GM12878 (cell line): ENCODE results near the gene MAP4K4. TPM values are rescaled to one million over a fixed set of nuclear protein-coding genes. Genes with fewer than 3 reads are reported as not detected.

Experiments used
- ATAC-seq: fragments of 200-7000 bp; cut with Tn5 transposase; 3 replicates; pipeline ENCODE4 v1.9.1; 2020; ENCODE audit warnings: mild to moderate bottlenecking, moderate library complexity
- BruUV-seq: library from RNA; stranded (reverse); fragments of 400-500 nt; replicated peaks from 2 replicates; lab custom pipeline; 2021; lab: Mats Ljungman, UMichigan
- CTCF ChIA-PET: fragments of 300-600 bp; sonication (Branson Sonifier 250); formaldehyde crosslinking; extraction: SDS; loops from one replicate; lab custom pipeline; 2021; ENCODE audit warnings: inconsistent platforms; lab: Yijun Ruan, JAX
- POLR2A ChIA-PET: fragments of 350-600 bp; formaldehyde crosslinking; extraction: SDS; loops from one replicate; lab custom pipeline; 2021; ENCODE audit warnings: inconsistent platforms; lab: Charles Lee
- RAD21 ChIA-PET: fragments of 300-600 bp; sonication (Branson Sonifier 250); formaldehyde crosslinking; loops from one replicate; lab custom pipeline; 2023; ENCODE audit warnings: antibody characterized with exemption; ENCODE audit not compliant: unreplicated experiment; lab: Charles Lee
- SMC1A ChIA-PET: fragments of 300-600 bp; sonication (Branson Sonifier 250); formaldehyde crosslinking; loops from one replicate; lab custom pipeline; 2023; ENCODE audit not compliant: unreplicated experiment, uncharacterized antibody; lab: Charles Lee
- DNase-seq: peaks from one replicate; pipeline ENCODE4 v3.0.0-alpha.2; 2011; ENCODE audit warnings: low read depth, low spot score
- FAIRE-seq: peaks from 3 replicates; lab custom pipeline; 2011; peaks lifted over from hg19 to GRCh38; lab: Jason Lieb, UNC
- H2AFZ ChIP-seq: 2 replicates; pipeline ENCODE4 v1.6.0; 2011; ENCODE audit warnings: low read depth, low read length, control low read depth; ENCODE audit not compliant: control insufficient read depth
- H3K27ac ChIP-seq: 2 replicates; pipeline ENCODE4 v1.5.1; 2011; ENCODE audit warnings: control low read depth; ENCODE audit not compliant: control insufficient read depth, insufficient read depth
- H3K27me3 ChIP-seq, 2 experiments: replicated peaks in 1 of 2; 2 replicates each; pipeline versions ENCODE4 v1.6.0 to v1.6.1; 2011; ENCODE audit warnings: low read length in 1 of 2; ENCODE audit not compliant: control insufficient read depth in 2 of 2, insufficient read depth in 2 of 2
- H3K36me3 ChIP-seq, 2 experiments: 2 replicates each; pipeline ENCODE4 v1.5.1; 2011; ENCODE audit warnings: low read length in 1 of 2; ENCODE audit not compliant: control insufficient read depth in 2 of 2, insufficient read depth in 2 of 2
- H3K4me1 ChIP-seq: 2 replicates; pipeline ENCODE4 v1.6.1; 2011; ENCODE audit warnings: mild to moderate bottlenecking, low read length, moderate library complexity, mixed read lengths; ENCODE audit not compliant: control insufficient read depth, insufficient read depth
- H3K4me2 ChIP-seq: 2 replicates; pipeline ENCODE4 v1.6.0; 2011; ENCODE audit warnings: control low read depth; ENCODE audit not compliant: control insufficient read depth, insufficient read depth
- H3K4me3 ChIP-seq: fragments of 200-600 bp; sonication (generic); 2 replicates; pipeline ENCODE4 v1.5.1; 2016
- H3K79me2 ChIP-seq: 2 replicates; pipeline ENCODE4 v1.6.0; 2011; ENCODE audit warnings: low read length; ENCODE audit not compliant: control insufficient read depth, insufficient read depth
- H3K9ac ChIP-seq: 2 replicates; pipeline ENCODE4 v1.8.0; 2011; ENCODE audit warnings: low read length, control low read depth, mixed read lengths; ENCODE audit not compliant: control insufficient read depth, insufficient read depth
- H3K9me3 ChIP-seq: replicated peaks from 3 replicates; pipeline ENCODE4 v1.5.1; 2011; ENCODE audit warnings: mild to moderate bottlenecking, low read length; ENCODE audit not compliant: control insufficient read depth, insufficient read depth
- H4K20me1 ChIP-seq: 2 replicates; pipeline ENCODE4 v1.6.0; 2011; ENCODE audit not compliant: control insufficient read depth, insufficient read depth
- BCLAF1 ChIP-seq: fragments of 450-650 bp; IDR thresholded peaks from 2 replicates; pipeline ENCODE4 v1.6.1; 2017; ENCODE audit warnings: antibody characterized with exemption, mild to moderate bottlenecking, moderate library complexity
- RELA ChIP-seq: fragments of 450-650 bp; IDR thresholded peaks from 2 replicates; pipeline ENCODE4 v1.8.0; 2014; ENCODE audit warnings: borderline replicate concordance; ENCODE audit not compliant: partially characterized antibody
- STAT1 ChIP-seq: fragments of 450-650 bp; conservative IDR thresholded peaks from 2 replicates; pipeline ENCODE4 v1.6.1; 2014; ENCODE audit warnings: antibody characterized with exemption, mild to moderate bottlenecking
- ZBTB40 ChIP-seq: fragments of 450-650 bp; IDR thresholded peaks from 2 replicates; pipeline ENCODE4 v1.6.1; 2016; ENCODE audit warnings: mild to moderate bottlenecking, moderate library complexity, borderline replicate concordance
- WGBS: methylation state at CpG from one replicate; pipeline ENCODE4 v1.1.6; 2016; ENCODE audit warnings: low lambda C conversion rate; ENCODE audit not compliant: insufficient replicate concordance, insufficient coverage; ENCODE audit errors: missing lambda C conversion rate; 5-methylcytosine and 5-hydroxymethylcytosine counted together
- in situ Hi-C: fragments of 300-500 bp; cut with MboI; formaldehyde crosslinking; loops from 9 replicates; pipeline ENCODE4 v1.14.3; 2018; ENCODE audit warnings: mixed read lengths
- intact Hi-C: fragments of 100-400 bp; cut with micrococcal nuclease; formaldehyde crosslinking; loops from one replicate; pipeline ENCODE4 v1.14.2; 2022; ENCODE audit not compliant: unreplicated experiment
- polyA plus RNA-seq, 11 experiments: library from polyadenylated mRNA; depleted of rRNA in 4 of 11; unstranded in 6 of 11; stranded (reverse) in 5 of 11; fragments of >200 nt; fragmentation: Nextera tagmentation in 4 of 11; fragmentation: Illumina TruSeq in 1 of 11; extraction: Ambion mirVana in 4 of 11; extraction: Trizol in 1 of 11; gene quantifications; 1 replicate in 1 of 11; 2 replicates in 10 of 11; pipeline versions ENCODE4 v1.2.1 to v1.2.3, GENCODE V29; 2011 to 2016; ENCODE audit warnings: inconsistent platforms in 2 of 11, missing spikeins in 2 of 11, low read depth in 1 of 11
- total RNA-seq, 4 experiments: library from RNA; depleted of rRNA in 3 of 4; stranded (reverse); fragments of >200 nt in 3 of 4; fragmentation: Illumina TruSeq in 1 of 4; extraction: Trizol in 1 of 4; gene quantifications; 2 replicates each; pipeline versions ENCODE4 v1.2.1 to v1.2.3, GENCODE V29; 2013 to 2021

The MAP4K4 gene
- total and polyA plus RNA-seq, 10 of the 15 experiments (the other 5 are each of a cell fraction or from before 2014, with no cell fraction given), result 1.9 to 50.4 (median 9.7) TPM

GRCh38 chr2:101679801-101680487, 17.6 kb upstream of the MAP4K4 start:
- ChIA-PET SMC1A (interaction anchor here (0.7 kb wide), 1 partner anchor 535 kb away, joined by 3 read pairs; no protein-coding TSS in a partner anchor), POLR2A (no interaction called here), CTCF (interaction anchor here (0.6 kb wide), 1 partner anchor 487 kb away, joined by 3 read pairs; no protein-coding TSS in a partner anchor), RAD21 (no interaction called here)
- H4K20me1 ChIP-seq, result no peaks in the 10 kb centered on the region
- no peak overlapping the region for H2AFZ ChIP-seq
- no peak overlapping the region for H3K27ac ChIP-seq
- no peak for FAIRE-seq
- 33% methylated on average over 5 of the region's 5 CpGs for WGBS
- intact Hi-C loops (loop anchor here (5.0 kb wide), 1 partner anchor 72 kb away; no protein-coding TSS in a partner anchor), in situ Hi-C loops (no loop called here)
- H3K9me3 ChIP-seq, result no peaks in the 10 kb centered on the region; the same call in 2 of the 3 replicates
- H3K36me3 ChIP-seq, result no peaks in the 10 kb centered on the region
- no peak for ATAC-seq
- no peaks in the 10 kb centered on the region; a peak in 1 of 4 replicates for H3K27me3 ChIP-seq
- H3K4me2 ChIP-seq, result no peak overlapping the region
- no peaks in the 10 kb centered on the region for H3K4me1 ChIP-seq
- TF ChIP-seq STAT1, result no peak
- TF ChIP-seq ZBTB40, result no peak
- TF ChIP-seq BCLAF1, result no peak
- TF ChIP-seq RELA, result no peak
- no peaks in the 10 kb centered on the region for H3K79me2 ChIP-seq
- no peak overlapping the region for H3K4me3 ChIP-seq
- no peak for DNase-seq
- H3K9ac ChIP-seq, result no peak overlapping the region
- BruUV-seq, result no TSS peak
